WTC11 (cell line): ENCODE data around the gene PLEKHB1.

Source experiments
- ATF2 ChIP-seq: sonication (generic); formaldehyde crosslinking; IDR thresholded peaks from 2 replicates; pipeline ENCODE4 v1.8.1; 2022; ENCODE audit warnings: low read depth, missing genetic modification reagents, borderline replicate concordance
- CTCF ChIP-seq: fragments of 200-600 bp; IDR thresholded peaks from 2 replicates; pipeline ENCODE4 v1.8.0; 2022; ENCODE audit warnings: antibody characterized with exemption
- E2F1 ChIP-seq: sonication (generic); formaldehyde crosslinking; IDR thresholded peaks from 2 replicates; pipeline ENCODE4 v1.8.0; 2022; ENCODE audit warnings: mild to moderate bottlenecking, missing genetic modification reagents
- FOXJ3 ChIP-seq: sonication (generic); formaldehyde crosslinking; IDR thresholded peaks from 2 replicates; pipeline ENCODE4 v1.9.0; 2021; ENCODE audit warnings: missing genetic modification reagents, mild to moderate bottlenecking, borderline replicate concordance
- JUN ChIP-seq: sonication (generic); formaldehyde crosslinking; IDR thresholded peaks from 2 replicates; pipeline ENCODE4 v1.8.0; 2023; ENCODE audit warnings: mild to moderate bottlenecking, missing genetic modification reagents
- NFYB ChIP-seq: sonication (generic); formaldehyde crosslinking; conservative IDR thresholded peaks from 2 replicates; pipeline ENCODE4 v1.8.0; 2022; ENCODE audit warnings: low read depth, missing genetic modification reagents
- TF ChIP-seq, protein P1 (sequence below): sonication (generic); formaldehyde crosslinking; IDR thresholded peaks from 2 replicates; pipeline ENCODE4 v1.8.1; 2023; ENCODE audit warnings: mild to moderate bottlenecking, moderate library complexity, missing genetic modification reagents

GRCh38 chr11:73651252-73651651, 4.9 kb downstream of the PLEKHB1 start:
- TF ChIP-seq, protein P1, sequence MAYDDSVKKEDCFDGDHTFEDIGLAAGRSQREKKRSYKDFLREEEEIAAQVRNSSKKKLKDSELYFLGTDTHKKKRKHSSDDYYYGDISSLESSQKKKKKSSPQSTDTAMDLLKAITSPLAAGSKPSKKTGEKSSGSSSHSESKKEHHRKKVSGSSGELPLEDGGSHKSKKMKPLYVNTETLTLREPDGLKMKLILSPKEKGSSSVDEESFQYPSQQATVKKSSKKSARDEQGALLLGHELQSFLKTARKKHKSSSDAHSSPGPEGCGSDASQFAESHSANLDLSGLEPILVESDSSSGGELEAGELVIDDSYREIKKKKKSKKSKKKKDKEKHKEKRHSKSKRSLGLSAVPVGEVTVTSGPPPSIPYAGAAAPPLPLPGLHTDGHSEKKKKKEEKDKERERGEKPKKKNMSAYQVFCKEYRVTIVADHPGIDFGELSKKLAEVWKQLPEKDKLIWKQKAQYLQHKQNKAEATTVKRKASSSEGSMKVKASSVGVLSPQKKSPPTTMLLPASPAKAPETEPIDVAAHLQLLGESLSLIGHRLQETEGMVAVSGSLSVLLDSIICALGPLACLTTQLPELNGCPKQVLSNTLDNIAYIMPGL (CRISPR knock-in tag): no peak
- no peak for TF ChIP-seq CTCF
- TF ChIP-seq FOXJ3 (CRISPR knock-in tag): no peak
- TF ChIP-seq E2F1 (CRISPR knock-in tag): no peak
- no peak for TF ChIP-seq NFYB (CRISPR knock-in tag)
- TF ChIP-seq JUN: no peak
- TF ChIP-seq ATF2 (CRISPR knock-in tag): no peak
